CD14-positive monocyte (primary cell): ENCODE results near the gene GRID1. TPM values are rescaled to one million over a fixed set of nuclear protein-coding genes. Genes with fewer than 3 reads are reported as not detected.

Source experiments
- DNase-seq, 3 donors: peaks; one replicate each; pipeline ENCODE4 v3.0.0-alpha.2; 2011 to 2022
- H2AFZ ChIP-seq: 2 replicates; pipeline ENCODE4 v1.6.0; 2012; ENCODE audit warnings: mild to moderate bottlenecking, low read depth, low read length, inconsistent platforms; ENCODE audit not compliant: insufficient read depth, poor library complexity, severe bottlenecking
- H3K27ac ChIP-seq, 2 donors: 1 replicate in 1 of 2; 2 replicates in 1 of 2; pipeline ENCODE4 v1.5.1; 2012 to 2013; ENCODE audit warnings: low read length in 2 of 2, control low read depth in 1 of 2, inconsistent platforms in 1 of 2, low read depth in 1 of 2, mild to moderate bottlenecking in 1 of 2
- H3K27me3 ChIP-seq, 2 donors: one replicate each; pipeline versions ENCODE4 v1.6.0 to v1.6.1; 2011 to 2013; ENCODE audit warnings: low read length in 2 of 2; ENCODE audit not compliant: control insufficient read depth in 2 of 2, insufficient read depth in 2 of 2
- H3K36me3 ChIP-seq, 2 donors: replicated peaks in 1 of 2; 1 replicate in 1 of 2; 2 replicates in 1 of 2; pipeline versions ENCODE4 v1.5.1 to v1.6.1; 2012 to 2013; ENCODE audit warnings: low read length in 2 of 2, control low read depth in 1 of 2, inconsistent platforms in 1 of 2, mild to moderate bottlenecking in 1 of 2; ENCODE audit not compliant: insufficient read depth in 2 of 2, control insufficient read depth in 1 of 2
- H3K4me1 ChIP-seq, 2 donors: 1 replicate in 1 of 2; 2 replicates in 1 of 2; pipeline versions ENCODE4 v1.5.1 to v1.6.1; 2012 to 2013; ENCODE audit warnings: low read length in 2 of 2, control low read depth in 1 of 2, inconsistent platforms in 1 of 2, mild to moderate bottlenecking in 1 of 2, moderate library complexity in 1 of 2; ENCODE audit not compliant: insufficient read depth in 2 of 2, control insufficient read depth in 1 of 2
- H3K4me2 ChIP-seq: replicated peaks from 2 replicates; pipeline ENCODE3; 2012; ENCODE audit warnings: low read length, moderate library complexity, mild to moderate bottlenecking; ENCODE audit not compliant: poor library complexity, severe bottlenecking; ENCODE audit errors: extremely low read depth
- H3K4me3 ChIP-seq, 3 experiments: fragments of 200-600 bp in 1 of 3; sonication (generic) in 1 of 3; replicated peaks in 1 of 3; 1 replicate in 2 of 3; 2 replicates in 1 of 3; pipeline ENCODE4 v1.5.1; 2011 to 2013; ENCODE audit warnings: low read length in 3 of 3, mild to moderate bottlenecking in 3 of 3, control low read depth in 2 of 3, low read depth in 2 of 3, inconsistent platforms in 1 of 3, moderate library complexity in 1 of 3
- H3K79me2 ChIP-seq: 2 replicates; pipeline ENCODE4 v1.6.0; 2012; ENCODE audit warnings: mild to moderate bottlenecking, control low read depth, inconsistent platforms, low read length, moderate library complexity; ENCODE audit not compliant: insufficient read depth
- H3K9ac ChIP-seq: 2 replicates; pipeline ENCODE4 v1.6.0; 2017; ENCODE audit warnings: low read length, mild to moderate bottlenecking; ENCODE audit not compliant: insufficient read depth, poor library complexity, severe bottlenecking
- H3K9me3 ChIP-seq, 2 donors: replicated peaks in 1 of 2; 1 replicate in 1 of 2; 2 replicates in 1 of 2; pipeline versions ENCODE4 v1.5.1 to v1.6.1; 2012 to 2013; ENCODE audit warnings: low read length in 2 of 2, control low read depth in 1 of 2; ENCODE audit not compliant: control insufficient read depth in 1 of 2, insufficient read depth in 1 of 2
- H4K20me1 ChIP-seq: 2 replicates; pipeline ENCODE4 v1.6.0; 2012; ENCODE audit warnings: mild to moderate bottlenecking, low read length, control low read depth, moderate library complexity; ENCODE audit not compliant: insufficient read depth
- H3K27ac Mint-ChIP-seq, 7 donors: one replicate each; pipeline ENCODE4 v1.8.0; 2020; ENCODE audit warnings: mild to moderate bottlenecking in 7 of 7, mixed read lengths in 7 of 7, moderate library complexity in 6 of 7, inconsistent platforms in 2 of 7
- H3K27me3 Mint-ChIP-seq, 3 donors: one replicate each; pipeline ENCODE4 v1.8.0; 2021 to 2022; ENCODE audit warnings: low read depth in 3 of 3, mild to moderate bottlenecking in 3 of 3, mixed read lengths in 3 of 3, moderate library complexity in 3 of 3, inconsistent platforms in 1 of 3
- H3K36me3 Mint-ChIP-seq, 2 donors: one replicate each; pipeline ENCODE4 v1.8.0; 2020; ENCODE audit warnings: mixed read lengths in 2 of 2, inconsistent platforms in 1 of 2, mild to moderate bottlenecking in 1 of 2
- H3K4me1 Mint-ChIP-seq: one replicate; pipeline ENCODE4 v1.8.0; 2020; ENCODE audit warnings: mild to moderate bottlenecking, mixed read lengths
- H3K4me3 Mint-ChIP-seq, 2 donors: one replicate each; pipeline ENCODE4 v1.8.0; 2020; ENCODE audit warnings: mild to moderate bottlenecking in 2 of 2, mixed read lengths in 2 of 2, moderate library complexity in 1 of 2
- H3K9me3 Mint-ChIP-seq, 7 donors: one replicate each; pipeline ENCODE4 v1.8.0; 2020 to 2022; ENCODE audit warnings: mixed read lengths in 7 of 7, mild to moderate bottlenecking in 6 of 7, moderate library complexity in 6 of 7, inconsistent platforms in 2 of 7
- CTCF ChIP-seq: fragments of 200-600 bp; IDR thresholded peaks from one replicate; pipeline ENCODE4 v1.8.0; 2022; ENCODE audit warnings: antibody characterized with exemption, mild to moderate bottlenecking
- WGBS: methylation state at CpG from one replicate; pipeline ENCODE4 v1.1.5; 2013; ENCODE audit warnings: missing lambda C conversion rate; ENCODE audit not compliant: insufficient coverage; 5-methylcytosine and 5-hydroxymethylcytosine counted together
- intact Hi-C, 2 donors: fragments of 100-400 bp; cut with micrococcal nuclease; formaldehyde crosslinking; loops; one replicate each; pipeline versions ENCODE4 v1.15.0 to v1.15.1; 2023
- polyA plus RNA-seq, 3 donors: library from polyadenylated mRNA; depleted of rRNA in 1 of 3; unstranded in 2 of 3; stranded (reverse) in 1 of 3; fragments of 300-500 nt in 2 of 3; fragments of >200 nt in 1 of 3; fragmentation: Illumina TruSeq in 2 of 3; gene quantifications; 1 replicate in 2 of 3; 2 replicates in 1 of 3; pipeline ENCODE4 v1.2.3, GENCODE V29; 2012 to 2021

Gene GRID1
- polyA plus RNA-seq, 3 donors, result not detected

DNA sequence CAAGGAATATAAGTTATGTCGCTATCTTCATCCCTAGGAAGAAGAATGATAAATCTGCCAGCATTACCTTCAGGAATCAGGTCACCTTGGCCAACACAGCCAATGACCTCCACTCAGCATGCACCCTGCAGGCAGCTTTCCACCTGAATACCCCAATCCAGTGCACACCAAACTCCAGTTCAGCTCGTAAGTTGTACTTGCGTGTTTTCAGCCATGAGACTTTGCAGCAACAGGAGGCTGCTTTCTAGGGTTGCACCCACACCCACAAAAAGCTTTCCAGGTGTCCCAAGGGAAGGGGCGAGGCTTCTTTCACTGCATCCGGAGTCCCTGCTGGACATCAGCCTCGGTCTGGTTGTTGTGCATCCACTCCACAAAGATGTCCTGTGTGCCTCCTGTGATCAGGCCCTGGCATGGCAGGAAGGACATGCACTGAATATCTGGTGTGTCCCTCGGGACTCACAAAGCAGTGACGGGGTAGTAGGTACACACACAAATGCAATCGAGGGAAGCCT is 282.9 kb downstream of the GRID1 start:
- Histone ChIP-seq H3K36me3 (no peaks in the 10 kb centered on the region), H3K27ac (no peak overlapping the region), H3K4me2 (no peak overlapping the region), H3K27me3 (no peaks in the 10 kb centered on the region), H4K20me1 (no peaks in the 10 kb centered on the region), H3K9ac (no peak overlapping the region), H2AFZ (no peak overlapping the region), H3K79me2 (no peaks in the 10 kb centered on the region), H3K4me1 (no peaks in the 10 kb centered on the region), H3K4me3 (no peak overlapping the region), H3K9me3 (no peaks in the 10 kb centered on the region)
- Mint-ChIP-seq H3K4me1 (no peaks in the 10 kb centered on the region), H3K27me3 (peaks cover 5 to 17% (median 7%) of the 10 kb centered on the region in 3 donors), H3K4me3 (no peak overlapping the region), H3K36me3 (no peaks in the 10 kb centered on the region), H3K9me3 (peaks cover 0 to 2% (median 0%) of the 10 kb centered on the region in 7 donors), H3K27ac (peak overlapping the region in 2 of 7 donors; percentile 29 to 60)
- WGBS, result 95% methylated on average over 8 of the region's 9 CpGs
- intact Hi-C loops, result no loop called here
- DNase-seq, result no peak
- no peak for TF ChIP-seq CTCF

DNA sequence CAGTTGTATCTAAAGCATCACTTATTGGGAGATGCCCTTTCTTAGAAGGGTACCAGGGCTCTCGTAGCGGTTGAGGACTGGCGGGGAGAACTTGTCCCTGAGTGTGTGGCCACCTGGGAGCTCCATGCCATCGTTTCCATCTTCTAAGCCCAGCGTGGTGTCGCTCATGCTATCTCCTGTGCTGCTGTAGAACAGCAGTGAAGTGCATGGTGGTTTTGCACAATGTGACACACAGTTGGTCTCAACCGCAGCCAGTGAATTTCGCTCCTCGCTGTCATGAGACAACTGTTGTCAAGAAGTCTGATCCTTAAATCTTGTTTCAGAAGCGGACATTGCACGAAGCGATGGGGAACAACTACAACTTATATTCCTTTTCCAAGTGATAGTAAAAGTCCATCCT is 283.4 kb downstream of the GRID1 start:
- Mint-ChIP-seq H3K4me3 (no peak overlapping the region), H3K4me1 (no peaks in the 10 kb centered on the region), H3K9me3 (peaks cover 0 to 2% (median 0%) of the 10 kb centered on the region in 7 donors), H3K27ac (no peak overlapping the region), H3K27me3 (peaks cover 5 to 17% (median 5%) of the 10 kb centered on the region in 3 donors), H3K36me3 (no peaks in the 10 kb centered on the region)
- H3K4me3 ChIP-seq, result no peak overlapping the region
- no peaks in the 10 kb centered on the region for H3K4me1 ChIP-seq
- DNase-seq, result no peak
- no peaks in the 10 kb centered on the region for H3K27me3 ChIP-seq
- 93% methylated on average over 12 of the region's 12 CpGs for WGBS
- no peak overlapping the region for H3K9ac ChIP-seq
- H2AFZ ChIP-seq, result no peak overlapping the region
- no peaks in the 10 kb centered on the region for H3K79me2 ChIP-seq
- no peak overlapping the region for H3K4me2 ChIP-seq
- no peak overlapping the region for H3K27ac ChIP-seq
- TF ChIP-seq CTCF, result no peak
- intact Hi-C loops, result no loop called here
- no peaks in the 10 kb centered on the region for H4K20me1 ChIP-seq
- no peaks in the 10 kb centered on the region for H3K9me3 ChIP-seq
- H3K36me3 ChIP-seq, result no peaks in the 10 kb centered on the region
